HG03175 (cell line): ENCODE data around the gene CACNA1E.
"Not testable (repeated sequence)": the region's sequence is repeated elsewhere in the genome, so short reads cannot be mapped to it uniquely, and the experiment has no call there.

ENCODE experiments used
- ATAC-seq: cut with Tn5 transposase; IDR thresholded peaks from one replicate; pipeline ENCODE4 v1.9.1; 2021; ENCODE audit warnings: mild to moderate bottlenecking, moderate library complexity; ENCODE audit not compliant: unreplicated experiment

The CACNA1E gene

DNA sequence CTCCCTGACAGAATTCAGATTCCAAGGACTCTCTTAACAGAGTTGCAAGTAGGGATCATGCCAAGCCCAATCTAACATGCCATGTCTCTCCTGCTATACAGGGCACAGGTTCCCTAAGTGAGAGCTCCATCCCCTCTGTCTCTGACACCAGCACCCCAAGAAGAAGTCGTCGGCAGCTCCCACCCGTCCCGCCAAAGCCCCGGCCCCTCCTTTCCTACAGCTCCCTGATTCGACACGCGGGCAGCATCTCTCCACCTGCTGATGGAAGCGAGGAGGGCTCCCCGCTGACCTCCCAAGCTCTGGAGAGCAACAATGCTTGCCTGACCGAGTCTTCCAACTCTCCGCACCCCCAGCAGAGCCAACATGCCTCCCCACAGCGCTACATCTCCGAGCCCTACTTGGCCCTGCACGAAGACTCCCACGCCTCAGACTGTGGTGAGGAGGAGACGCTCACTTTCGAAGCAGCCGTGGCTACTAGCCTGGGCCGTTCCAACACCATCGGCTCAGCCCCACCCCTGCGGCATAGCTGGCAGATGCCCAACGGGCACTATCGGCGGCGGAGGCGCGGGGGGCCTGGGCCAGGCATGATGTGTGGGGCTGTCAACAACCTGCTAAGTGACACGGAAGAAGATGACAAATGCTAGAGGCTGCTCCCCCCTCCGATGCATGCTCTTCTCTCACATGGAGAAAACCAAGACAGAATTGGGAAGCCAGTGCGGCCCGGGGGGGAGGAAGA is 315.0 kb downstream of the CACNA1E start:
- no peak for ATAC-seq

DNA sequence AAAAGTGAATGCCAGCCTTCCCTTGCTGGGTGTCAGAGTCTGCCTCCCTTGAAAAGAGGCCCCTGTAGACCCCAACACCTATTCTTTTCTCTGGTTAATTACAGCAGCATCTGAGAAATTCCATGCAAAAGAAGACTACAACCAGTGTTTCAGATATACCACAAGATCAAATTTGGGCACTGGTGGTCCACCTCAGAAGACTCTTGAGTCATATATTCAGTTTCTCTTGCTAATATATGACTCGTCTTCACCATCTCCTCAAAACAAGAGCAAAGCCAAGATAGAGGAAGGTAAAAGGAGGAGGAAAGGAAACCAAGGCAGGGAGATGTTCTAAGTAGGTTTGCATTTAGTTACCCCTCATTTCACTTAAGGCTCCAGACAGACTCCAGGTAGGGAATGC is 318.3 kb downstream of the CACNA1E start:
- no peak for ATAC-seq

DNA sequence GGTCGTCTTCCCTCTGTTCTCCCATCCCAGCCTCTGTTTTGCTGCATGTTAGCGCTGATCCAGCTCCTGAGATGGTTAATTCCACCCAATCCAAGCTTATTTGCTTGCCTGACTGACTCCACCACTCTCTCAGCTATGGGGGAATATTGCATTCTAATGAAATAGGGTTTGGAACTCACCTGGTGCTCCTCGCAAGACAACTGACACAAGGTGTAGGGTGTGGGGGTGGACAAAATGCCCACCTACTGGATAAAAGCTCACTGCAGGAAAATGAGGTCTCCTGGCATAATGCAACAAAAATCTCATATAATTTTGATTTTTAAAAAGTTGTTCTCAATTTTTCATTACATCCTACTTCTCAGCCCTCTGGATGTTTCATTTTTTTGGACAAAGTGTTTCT is 319.1 kb downstream of the CACNA1E start:
- no peak for ATAC-seq

DNA sequence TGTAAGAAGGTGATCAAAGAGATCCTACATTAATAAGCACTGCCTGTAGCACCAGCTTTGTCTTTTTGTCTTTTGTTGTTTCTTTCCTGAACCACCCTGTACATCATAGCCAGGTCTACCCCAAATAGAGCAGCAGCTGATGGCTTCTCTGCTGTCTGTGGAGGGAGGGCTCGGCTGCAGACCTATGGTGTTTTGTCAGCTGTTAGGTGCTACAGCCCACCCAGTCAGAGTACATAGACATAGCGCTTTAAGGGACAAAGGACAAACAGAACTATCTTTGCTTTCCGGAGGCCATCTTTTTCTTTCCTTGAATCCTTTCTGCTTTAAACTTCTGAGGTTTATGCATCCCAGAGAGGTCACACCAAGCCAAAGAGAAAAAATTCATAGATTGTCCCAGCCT is 320.1 kb downstream of the CACNA1E start:
- no peak for ATAC-seq

DNA sequence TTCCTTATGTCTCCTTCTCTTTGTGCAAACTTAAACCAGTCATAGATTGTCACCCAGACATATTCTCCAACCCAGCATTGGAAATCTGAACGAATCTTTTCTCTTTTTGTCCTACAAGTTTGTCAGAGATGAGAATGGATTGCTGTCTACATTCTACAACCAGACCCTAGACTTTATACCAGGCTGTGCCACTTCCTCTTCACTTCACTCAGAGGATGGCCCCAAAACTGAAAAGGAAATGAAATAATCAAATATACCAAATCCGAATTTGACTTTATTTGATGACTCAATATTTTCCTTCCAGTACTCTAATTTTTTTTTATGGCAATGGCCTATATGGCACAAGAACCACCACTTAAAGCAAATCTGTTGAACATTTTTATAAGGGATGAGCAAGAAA is 321.7 kb downstream of the CACNA1E start:
- no peak for ATAC-seq

DNA sequence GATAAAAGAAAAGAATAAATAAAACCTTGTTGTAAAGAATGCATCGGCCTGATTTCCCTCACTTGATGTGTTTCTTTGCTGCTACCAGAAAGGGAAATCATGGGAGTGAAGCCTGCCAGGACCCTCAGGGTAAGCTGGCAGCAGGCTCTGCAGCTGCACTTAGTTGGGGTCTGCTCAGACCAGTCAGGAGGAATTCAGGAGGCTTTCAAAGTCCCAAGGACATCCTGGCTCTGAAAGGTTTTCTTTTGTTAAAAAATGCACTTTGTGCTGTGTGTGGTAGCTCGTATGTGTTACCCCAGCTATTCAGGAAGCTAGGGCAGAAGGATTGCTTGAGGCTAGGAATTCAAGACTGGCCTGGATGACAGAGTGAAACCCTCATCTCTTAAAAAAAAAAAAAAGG is 323.4 kb downstream of the CACNA1E start:
- no peak for ATAC-seq

DNA sequence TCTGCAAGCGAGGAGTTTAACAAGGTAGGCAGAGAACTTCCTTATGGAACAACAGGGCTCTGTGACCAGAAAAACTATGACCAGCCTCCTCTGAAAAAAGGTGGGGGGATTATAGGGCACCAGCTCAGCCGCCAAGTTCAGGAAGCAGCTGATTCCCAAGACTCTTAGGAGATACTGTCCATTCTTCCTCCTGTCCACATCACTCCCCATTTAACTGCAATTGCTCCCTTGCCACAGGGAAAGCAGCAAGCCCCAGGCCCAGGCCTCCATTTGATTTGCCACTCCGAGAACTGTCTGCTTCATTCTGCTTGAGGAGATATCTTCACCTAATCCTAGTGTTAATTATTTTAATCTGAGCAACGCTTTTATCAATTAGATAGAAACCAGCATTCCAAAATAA is 323.9 kb downstream of the CACNA1E start:
- ATAC-seq, result no peak

DNA sequence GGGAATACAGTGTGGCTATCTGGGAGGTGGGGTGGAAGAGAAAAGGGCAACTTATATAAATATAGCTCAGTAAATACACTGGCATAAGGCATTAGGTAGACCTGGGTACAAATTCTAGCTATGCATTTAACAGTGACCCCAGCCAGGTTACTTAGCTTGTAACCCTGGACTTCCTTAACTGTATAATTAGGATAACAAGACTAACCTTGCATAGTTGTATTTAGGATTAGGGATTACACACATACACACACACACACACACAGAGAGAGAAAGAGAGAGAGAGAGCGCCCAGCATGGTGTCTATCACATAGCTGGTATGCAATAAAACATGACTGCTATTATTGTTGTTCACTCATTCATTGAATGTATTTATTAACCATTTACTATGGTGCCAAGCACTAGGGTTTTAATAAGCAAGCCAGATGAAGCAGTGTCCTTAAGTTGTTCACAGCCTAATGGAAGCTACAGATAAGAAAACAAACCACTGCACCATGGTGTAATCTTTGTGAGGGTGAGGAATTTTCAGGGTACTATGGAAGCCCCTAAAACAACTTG is 326.8 kb downstream of the CACNA1E start:
- ATAC-seq, result no peak

DNA sequence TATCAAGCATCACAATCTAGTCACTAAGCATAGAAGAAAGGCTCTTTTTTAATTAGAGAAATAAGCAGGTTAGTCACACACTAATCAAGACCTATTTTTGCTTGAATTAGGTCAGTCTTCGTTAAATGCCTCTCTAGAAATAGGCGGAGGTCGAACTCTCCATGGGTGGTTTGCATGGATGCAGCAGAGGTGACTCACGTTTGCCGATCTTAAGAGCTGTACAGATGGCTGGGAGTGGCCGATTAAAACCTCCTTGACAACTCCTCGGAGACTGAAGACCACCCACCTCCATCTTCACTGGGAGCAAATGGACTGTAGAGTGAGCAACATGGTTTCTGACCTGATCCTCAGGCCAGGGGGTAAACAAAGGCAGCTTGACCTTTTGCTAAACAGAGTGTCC is 328.9 kb downstream of the CACNA1E start:
- no peak for ATAC-seq

DNA sequence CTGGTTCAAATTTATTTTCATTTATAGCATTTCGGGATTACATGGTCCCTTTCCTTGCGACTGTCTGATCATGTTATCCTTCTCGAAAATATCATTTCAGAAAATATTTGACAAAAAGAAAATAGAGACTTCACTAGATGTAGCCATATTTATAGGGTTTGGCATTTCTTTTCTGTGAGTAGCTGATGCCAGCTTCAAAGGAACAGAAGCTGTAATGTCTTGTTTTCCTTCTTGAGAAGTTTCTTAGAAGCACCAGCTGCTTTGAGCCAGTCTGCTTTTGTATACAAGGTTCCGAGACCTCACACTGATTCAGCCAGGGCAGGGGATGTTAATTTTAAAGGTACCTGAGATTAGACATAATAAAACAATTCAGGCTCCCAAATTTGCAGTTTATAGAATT is 329.9 kb downstream of the CACNA1E start:
- ATAC-seq, result no peak

DNA sequence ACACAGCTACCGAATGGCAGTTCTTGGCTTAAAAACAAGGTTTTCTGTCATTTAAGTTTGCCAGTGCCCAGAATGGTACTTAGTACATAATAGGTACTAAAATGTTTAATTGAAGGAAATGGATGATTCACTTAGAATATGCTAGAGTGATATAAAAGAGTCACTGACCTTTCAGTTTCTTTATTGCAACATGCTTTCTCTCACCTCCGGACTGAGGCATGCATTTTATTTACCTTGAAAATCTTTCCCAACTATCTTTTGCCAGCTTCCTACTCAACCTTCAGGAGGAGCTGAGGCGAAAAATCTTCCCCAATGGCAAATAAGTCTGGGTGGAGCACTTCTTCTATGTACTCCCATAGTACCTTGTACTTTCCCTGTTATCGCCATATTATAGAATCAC is 333.3 kb downstream of the CACNA1E start:
- no peak for ATAC-seq

DNA sequence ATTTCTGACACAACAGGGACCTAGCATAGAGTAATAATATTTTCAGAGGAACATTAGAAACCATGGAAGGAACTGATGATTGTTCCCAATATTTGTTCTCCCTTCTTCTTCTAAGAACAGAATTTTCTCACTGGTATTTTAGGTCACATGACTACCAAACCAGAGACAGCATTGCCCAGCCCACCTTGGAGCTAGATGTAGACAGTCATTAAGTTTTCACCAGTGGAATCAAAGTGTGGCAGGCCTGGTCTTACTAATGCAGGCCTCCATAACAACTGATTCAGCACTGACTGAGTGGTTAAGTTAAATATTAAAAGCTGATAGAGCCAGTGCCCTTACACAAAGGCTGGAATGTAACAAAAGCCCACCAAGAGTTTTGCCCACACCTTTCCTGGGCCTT is 333.8 kb downstream of the CACNA1E start:
- ATAC-seq, result no peak

DNA sequence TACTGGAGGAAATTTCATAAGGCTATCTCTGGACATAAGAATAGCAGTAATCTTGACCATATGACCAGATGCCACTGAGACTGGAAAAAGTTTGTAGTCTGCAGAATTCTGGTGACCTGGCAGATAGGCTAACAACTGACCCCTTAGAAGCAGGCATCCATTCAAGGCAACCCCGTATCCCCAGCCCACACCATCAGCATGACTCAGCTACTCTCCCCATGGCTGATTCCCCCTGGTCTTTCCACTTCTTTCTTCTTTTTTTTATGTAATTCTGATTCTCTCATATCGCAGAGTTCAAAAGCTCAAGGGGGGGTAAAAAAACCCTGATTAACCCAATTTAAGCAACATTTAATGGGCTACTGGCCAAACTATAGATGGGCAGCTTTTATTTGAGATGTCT is 335.1 kb downstream of the CACNA1E start:
- no peak for ATAC-seq

DNA sequence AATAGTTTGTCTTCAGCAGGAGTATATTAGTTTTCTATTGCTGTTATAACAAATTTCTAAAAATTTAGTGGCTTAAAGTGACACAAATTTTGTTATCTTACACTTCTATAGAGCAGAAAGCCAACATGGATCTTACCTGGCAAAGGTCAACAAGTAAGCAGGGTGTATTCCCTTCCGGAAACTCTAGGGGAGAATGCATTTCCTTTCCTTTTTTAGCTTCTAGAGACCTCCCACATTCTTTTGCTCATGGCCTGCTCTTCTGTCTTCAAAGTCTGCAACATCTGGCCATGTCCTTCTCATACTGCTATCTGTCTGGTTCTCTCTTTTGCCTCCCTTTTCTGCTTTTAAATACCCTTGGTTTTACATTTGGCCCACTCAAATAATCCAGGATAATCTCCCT is 335.6 kb downstream of the CACNA1E start:
- ATAC-seq, result no peak

DNA sequence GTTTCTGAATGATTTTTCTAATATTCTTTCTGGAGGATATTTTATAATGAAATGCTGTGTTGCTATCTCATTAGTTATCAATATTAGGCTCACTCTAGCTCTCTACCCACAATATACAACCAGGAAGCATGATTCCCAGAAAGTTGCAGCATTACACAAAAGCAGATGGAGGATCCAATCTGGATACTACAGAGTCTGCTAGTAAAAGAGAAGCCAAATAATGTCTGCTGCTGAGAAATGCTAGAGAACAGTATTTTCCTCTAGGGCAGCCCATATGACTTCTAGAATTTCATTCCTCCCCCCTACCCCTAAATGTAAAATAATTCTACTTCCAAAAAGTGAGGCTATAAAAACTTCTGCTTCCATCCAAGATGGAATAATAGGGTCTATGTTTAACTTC is 338.4 kb downstream of the CACNA1E start:
- no peak for ATAC-seq

DNA sequence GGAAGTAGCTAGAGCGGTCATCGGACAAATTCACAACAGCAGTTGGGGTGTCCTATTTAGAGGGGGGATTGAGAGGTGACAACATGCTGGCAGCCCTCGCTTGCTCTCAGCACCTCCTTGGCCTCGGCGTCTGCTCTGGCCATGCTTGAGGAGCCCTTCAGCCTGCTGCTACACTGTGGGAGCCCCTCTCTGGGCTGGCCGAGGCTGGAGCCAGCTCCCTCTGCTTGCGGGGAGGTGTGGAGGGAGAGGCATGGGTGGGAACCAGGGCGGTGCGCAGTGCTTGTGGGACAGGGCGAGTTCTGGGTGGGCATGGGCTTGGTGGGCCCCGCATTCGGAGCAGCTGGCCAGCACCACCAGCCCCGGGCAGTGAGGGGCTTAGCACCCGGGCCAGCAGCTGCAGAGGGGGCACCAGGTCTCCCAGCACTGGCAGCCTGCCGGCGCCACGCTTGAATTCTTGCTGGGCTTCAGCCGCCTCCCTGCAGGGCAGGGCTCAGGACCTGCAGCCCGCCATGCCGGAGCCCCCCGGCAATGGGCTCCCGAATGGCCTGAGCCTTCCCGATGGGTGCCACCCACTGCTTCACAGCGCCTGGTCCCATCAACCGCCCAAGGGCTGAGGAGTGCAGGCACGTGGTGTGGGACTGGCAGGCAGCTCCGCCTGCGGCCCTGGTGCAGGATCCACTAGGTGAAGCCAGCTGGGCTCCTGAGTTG is 349.0 kb downstream of the CACNA1E start:
- not testable (repeated sequence) for ATAC-seq

DNA sequence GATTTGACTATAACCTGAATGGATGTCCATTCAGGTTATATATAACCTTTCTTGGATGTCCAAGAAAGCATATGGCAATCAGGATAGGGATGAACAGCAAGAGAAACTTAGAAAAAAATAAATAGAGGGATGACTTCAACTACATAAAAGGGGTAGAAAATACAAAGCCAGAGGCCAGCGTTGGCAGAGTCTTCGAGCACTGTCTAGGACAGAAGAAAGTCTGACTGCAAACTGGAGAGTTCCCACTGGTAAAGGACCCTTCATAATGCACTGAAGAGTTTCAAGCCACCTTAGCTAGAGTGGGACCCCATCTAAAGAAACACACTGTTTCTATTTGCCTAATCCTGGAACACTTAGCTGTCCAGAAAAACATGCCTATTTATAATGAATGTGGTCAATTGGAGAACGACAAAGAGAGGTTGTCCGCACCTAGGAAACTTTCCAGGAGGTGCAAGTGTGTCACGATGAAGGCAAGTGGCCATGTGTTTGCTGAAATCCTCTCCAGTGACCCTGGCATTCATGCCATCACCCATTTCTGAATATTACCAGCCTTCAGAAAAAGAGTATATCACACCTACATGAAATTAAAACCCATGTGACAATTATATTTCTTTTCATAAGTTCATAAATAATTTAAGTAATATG is 362.8 kb downstream of the CACNA1E start:
- no peak for ATAC-seq

DNA sequence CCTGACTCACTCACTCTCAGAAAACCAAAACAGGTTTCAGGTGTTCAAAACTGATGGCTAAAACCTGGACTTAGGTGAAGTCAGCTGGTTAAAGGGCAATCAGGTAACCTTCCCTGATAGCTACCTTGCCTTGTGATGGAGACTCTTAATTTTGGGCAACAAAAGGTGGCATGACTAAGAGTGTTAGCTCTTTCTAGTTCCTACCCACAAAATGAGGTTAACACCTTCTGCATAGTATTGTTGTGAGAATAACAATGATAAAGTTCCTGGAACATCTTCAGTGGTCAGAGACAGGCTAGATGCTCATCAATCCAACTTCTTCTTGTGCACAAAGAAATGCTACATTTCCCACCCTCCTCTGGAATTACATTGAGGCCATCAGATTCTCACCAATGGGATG is 363.4 kb downstream of the CACNA1E start:
- no peak for ATAC-seq

DNA sequence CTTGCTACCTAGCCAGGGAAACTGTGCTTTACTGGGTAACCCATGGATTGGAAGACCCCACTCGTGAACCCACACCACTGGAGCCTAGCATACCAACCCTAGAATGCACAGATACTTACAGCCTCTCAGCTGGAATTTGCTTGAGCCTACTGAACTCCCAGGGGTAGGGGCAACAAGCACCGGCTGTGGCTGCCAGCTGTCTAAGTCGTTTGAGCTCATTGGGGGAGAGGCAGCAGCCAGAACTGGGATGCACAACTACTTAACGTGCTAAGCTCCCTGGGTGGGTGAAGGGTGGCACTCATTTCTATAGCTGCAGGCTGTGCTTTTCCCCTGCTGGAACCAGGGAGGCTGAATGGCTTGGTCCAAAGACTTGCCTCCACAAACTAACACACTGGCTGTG is 365.8 kb downstream of the CACNA1E start:
- ATAC-seq, result no peak

DNA sequence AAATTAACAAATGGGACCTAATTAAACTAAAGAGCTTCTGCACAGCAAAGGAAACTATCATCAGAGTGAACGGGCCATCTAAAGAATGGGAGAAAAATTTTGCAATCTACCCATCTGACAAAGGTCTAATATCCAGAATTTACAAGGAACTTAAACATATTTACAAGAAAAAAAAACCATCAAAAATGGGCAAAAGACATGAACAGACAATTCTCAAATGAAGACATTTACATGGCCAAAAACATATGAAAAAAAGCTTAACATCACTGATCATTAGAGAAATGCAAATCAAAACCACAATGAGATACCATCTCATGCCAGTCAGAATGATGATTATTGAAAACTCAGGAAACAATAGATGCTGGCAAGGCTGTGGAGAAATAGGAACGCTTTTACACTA is 370.9 kb downstream of the CACNA1E start:
- not testable (repeated sequence) for ATAC-seq

DNA sequence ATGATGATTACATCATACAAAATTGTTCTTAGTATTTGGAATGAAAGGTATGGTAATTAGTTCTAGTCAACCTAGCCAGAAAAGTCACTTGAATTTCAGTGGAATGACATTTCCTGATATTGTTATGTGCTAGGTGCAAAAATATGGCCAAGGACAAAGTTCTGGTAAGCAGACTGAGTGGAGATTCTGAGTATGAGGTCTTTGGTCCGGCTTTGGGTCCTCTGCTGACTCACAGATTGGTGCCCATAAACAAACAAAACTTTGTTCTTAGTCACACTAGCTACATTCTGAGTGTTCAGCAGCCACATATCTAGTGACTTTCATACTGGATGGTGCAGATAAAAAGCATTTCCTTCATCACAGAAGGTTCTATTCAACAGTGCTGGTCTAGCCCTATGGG is 372.1 kb downstream of the CACNA1E start:
- no peak for ATAC-seq
